ENCODE measurements around the gene ROM1.
A peak's percentile ranks its signal among the peaks of the same experiment; 100 is the strongest.
"Not testable (repeated sequence)": the region's sequence is repeated elsewhere in the genome, so short reads cannot be mapped to it uniquely, and the experiment has no call there.

ROM1 gene

GRCh38 chr11:62612366-62613290 lies at the start of gene ROM1, which contains the start of gene EML3:
TSS of gene ROM1 (plus strand) at chr11:62613257. CDS start at chr11:62613282, 25 bp downstream.
TSS of gene EML3 (minus strand) at chr11:62612775. CDS start at chr11:62612457, 318 bp downstream.
- Mint-ChIP-seq H3K27me3 (no peaks in the 10 kb centered on the region), H3K4me1 (ENCODE audit: low read depth) (peaks cover 68% of the 10 kb centered on the region), H3K27ac (peak within 1 kb of the TSS; percentile 99), H3K9me3 (no peaks in the 10 kb centered on the region), H3K4me3 (peak within 1 kb of the TSS; percentile 99), H3K36me3 (ENCODE audit: low read depth) (peaks cover 75% of the 10 kb centered on the region)
- peak; percentile 95 for DNase-seq

DNA sequence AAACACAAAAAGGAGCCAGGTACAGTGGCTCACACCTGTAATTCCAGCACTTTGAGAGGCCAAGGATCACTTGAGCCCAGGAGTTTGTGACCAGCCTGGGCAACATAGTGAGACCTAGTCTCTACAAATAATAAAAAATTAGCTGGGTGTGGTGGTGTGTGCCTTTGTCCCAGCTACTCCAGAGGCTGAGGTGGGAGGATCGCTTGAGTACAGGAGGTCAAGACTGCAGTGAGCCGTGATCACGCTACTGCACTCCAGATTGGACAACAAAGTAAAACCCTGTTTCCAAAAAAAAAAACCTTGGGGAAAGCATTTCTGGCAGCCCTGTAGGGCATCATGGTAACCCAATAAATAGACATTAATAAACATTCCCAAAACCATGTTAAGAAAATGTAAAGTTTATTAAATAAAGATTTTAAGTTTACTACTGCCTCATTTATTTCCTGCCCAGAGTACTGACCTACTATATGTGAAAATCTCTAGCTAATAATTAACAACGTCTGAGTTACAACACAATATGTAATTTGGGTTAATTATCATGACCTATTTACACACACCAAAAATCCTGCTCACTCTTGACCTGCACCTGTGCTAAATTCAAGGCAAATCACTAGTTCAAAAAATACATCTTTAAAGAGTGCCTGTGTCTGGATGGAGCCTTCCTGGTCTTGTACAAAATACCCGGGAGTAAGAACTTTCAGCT lies 47.8 kb upstream of the ROM1 start:
- no peak for DNase-seq
- H3K9me3 Mint-ChIP-seq: no peaks in the 10 kb centered on the region
- H3K4me3 Mint-ChIP-seq: peak overlapping the region; percentile 19
- H3K27me3 Mint-ChIP-seq: no peaks in the 10 kb centered on the region
- H3K4me1 Mint-ChIP-seq (ENCODE audit: low read depth): peaks cover 68% of the 10 kb centered on the region
- H3K27ac Mint-ChIP-seq: peak overlapping the region; percentile 53
- peaks cover 93% of the 10 kb centered on the region for H3K36me3 Mint-ChIP-seq (ENCODE audit: low read depth)

GRCh38 chr11:62566247-62566646 lies 46.8 kb upstream of the ROM1 start:
- Mint-ChIP-seq H3K9me3 (no peaks in the 10 kb centered on the region), H3K4me3 (peak overlapping the region; percentile 5), H3K27ac (peak overlapping the region; percentile 53), H3K36me3 (ENCODE audit: low read depth) (peaks cover 93% of the 10 kb centered on the region), H3K4me1 (ENCODE audit: low read depth) (peaks cover 67% of the 10 kb centered on the region), H3K27me3 (no peaks in the 10 kb centered on the region)
- DNase-seq: no peak

DNA sequence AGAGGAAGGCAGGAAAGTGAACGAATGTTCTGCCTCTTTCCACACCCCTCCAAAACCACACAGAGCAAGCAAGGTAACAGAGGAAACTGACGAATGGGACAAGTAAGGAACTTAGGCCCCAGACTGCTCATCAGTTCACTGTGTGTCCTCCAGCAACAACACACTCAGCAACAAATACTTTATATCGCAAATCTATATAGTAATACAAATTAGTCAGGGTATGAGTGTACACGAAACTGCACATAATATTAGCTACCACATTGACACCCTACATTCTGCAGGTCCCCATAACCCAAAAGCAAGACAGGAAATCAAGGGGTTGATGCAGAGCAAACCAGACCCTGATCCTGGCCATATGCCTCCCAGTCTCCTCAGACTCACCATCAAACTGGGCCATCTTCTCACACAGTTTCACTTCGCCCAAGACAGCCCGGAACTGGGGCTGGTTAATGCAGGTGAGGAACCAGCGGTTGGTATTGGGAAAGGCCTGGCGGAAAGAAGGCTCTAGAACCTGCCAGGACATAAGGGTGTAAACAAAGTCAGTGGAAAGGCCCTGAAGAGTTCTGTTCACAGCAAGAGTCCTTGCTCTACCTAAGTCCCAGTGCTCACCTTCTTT lies 45.9 kb upstream of the ROM1 start:
- DNase-seq: no peak
- Mint-ChIP-seq H3K36me3 (ENCODE audit: low read depth) (peaks cover 94% of the 10 kb centered on the region), H3K4me3 (peak overlapping the region; percentile 54), H3K27me3 (no peaks in the 10 kb centered on the region), H3K27ac (peak overlapping the region; percentile 90), H3K9me3 (no peaks in the 10 kb centered on the region), H3K4me1 (ENCODE audit: low read depth) (peaks cover 70% of the 10 kb centered on the region)

DNA sequence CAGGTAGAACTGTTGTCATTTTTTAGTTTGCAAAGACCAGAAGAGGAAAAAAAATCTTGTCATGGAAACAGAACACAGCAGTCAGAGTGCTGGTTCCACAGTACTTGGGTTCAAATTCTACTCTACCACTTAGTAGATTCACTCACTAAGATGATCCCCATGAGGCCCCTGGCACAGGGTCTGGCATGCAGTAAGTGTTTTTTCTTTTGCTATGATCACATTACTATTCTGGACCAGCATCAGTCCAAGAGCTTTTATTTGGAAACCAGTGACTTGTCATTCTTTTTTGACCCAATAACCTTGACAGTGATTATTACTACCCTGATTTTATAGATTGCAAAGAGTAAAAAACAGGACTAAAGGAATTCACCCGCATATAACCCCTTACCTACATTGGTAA lies 43.4 kb upstream of the ROM1 start:
- no peaks in the 10 kb centered on the region for H3K9me3 Mint-ChIP-seq
- H3K36me3 Mint-ChIP-seq (ENCODE audit: low read depth): peaks cover 97% of the 10 kb centered on the region
- H3K4me3 Mint-ChIP-seq: peak overlapping the region; percentile 99
- no peaks in the 10 kb centered on the region for H3K27me3 Mint-ChIP-seq
- DNase-seq: no peak
- H3K27ac Mint-ChIP-seq: peak overlapping the region; percentile 100
- H3K4me1 Mint-ChIP-seq (ENCODE audit: low read depth): peaks cover 69% of the 10 kb centered on the region

GRCh38 chr11:62570903-62571302 lies 42.2 kb upstream of the ROM1 start:
- H3K9me3 Mint-ChIP-seq, DNase-seq, H3K27me3 Mint-ChIP-seq: not testable (repeated sequence)
- Mint-ChIP-seq H3K27ac (peak overlapping the region; percentile 100), H3K4me3 (peak overlapping the region; percentile 99), H3K36me3 (ENCODE audit: low read depth) (peaks cover 97% of the 10 kb centered on the region), H3K4me1 (ENCODE audit: low read depth) (peaks cover 72% of the 10 kb centered on the region)

GRCh38 chr11:62571493-62571892 lies 41.6 kb upstream of the ROM1 start:
- not testable (repeated sequence) for DNase-seq, H3K9me3 Mint-ChIP-seq, H3K27me3 Mint-ChIP-seq
- Mint-ChIP-seq H3K4me3 (peak overlapping the region; percentile 99), H3K4me1 (ENCODE audit: low read depth) (peaks cover 66% of the 10 kb centered on the region), H3K36me3 (ENCODE audit: low read depth) (peaks cover 97% of the 10 kb centered on the region), H3K27ac (peak overlapping the region; percentile 100)

DNA sequence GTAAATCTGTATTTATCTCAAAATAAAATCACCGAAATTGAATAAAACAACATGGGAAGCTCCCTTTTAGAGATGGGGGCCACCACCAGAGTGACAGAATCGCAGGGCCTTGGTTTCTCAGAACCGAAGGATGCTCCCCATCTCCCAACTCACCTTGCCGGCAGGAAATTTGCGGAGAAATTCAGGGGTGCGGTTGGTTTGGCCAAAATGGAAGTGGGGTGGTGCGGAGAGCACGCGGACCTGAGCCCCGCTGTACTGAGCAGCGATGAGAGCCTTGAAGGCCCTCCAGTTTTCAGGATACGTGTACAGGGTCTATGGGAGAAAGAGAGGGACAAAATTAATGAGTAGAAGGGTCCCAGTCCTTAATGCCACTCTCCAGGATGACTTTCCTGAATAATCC lies 40.6 kb upstream of the ROM1 start:
- Mint-ChIP-seq H3K4me1 (ENCODE audit: low read depth) (peaks cover 59% of the 10 kb centered on the region), H3K9me3 (no peaks in the 10 kb centered on the region), H3K36me3 (ENCODE audit: low read depth) (peaks cover 97% of the 10 kb centered on the region), H3K27ac (peak overlapping the region; percentile 100), H3K27me3 (no peaks in the 10 kb centered on the region), H3K4me3 (peak overlapping the region; percentile 99)
- no peak for DNase-seq

GRCh38 chr11:62573006-62573591 lies 40.0 kb upstream of the ROM1 start:
- H3K27ac Mint-ChIP-seq: peak overlapping the region; percentile 100
- H3K4me1 Mint-ChIP-seq (ENCODE audit: low read depth): peaks cover 57% of the 10 kb centered on the region
- H3K36me3 Mint-ChIP-seq (ENCODE audit: low read depth): peaks cover 97% of the 10 kb centered on the region
- no peaks in the 10 kb centered on the region for H3K27me3 Mint-ChIP-seq
- H3K9me3 Mint-ChIP-seq: no peaks in the 10 kb centered on the region
- no peak for DNase-seq
- peak overlapping the region; percentile 99 for H3K4me3 Mint-ChIP-seq

DNA sequence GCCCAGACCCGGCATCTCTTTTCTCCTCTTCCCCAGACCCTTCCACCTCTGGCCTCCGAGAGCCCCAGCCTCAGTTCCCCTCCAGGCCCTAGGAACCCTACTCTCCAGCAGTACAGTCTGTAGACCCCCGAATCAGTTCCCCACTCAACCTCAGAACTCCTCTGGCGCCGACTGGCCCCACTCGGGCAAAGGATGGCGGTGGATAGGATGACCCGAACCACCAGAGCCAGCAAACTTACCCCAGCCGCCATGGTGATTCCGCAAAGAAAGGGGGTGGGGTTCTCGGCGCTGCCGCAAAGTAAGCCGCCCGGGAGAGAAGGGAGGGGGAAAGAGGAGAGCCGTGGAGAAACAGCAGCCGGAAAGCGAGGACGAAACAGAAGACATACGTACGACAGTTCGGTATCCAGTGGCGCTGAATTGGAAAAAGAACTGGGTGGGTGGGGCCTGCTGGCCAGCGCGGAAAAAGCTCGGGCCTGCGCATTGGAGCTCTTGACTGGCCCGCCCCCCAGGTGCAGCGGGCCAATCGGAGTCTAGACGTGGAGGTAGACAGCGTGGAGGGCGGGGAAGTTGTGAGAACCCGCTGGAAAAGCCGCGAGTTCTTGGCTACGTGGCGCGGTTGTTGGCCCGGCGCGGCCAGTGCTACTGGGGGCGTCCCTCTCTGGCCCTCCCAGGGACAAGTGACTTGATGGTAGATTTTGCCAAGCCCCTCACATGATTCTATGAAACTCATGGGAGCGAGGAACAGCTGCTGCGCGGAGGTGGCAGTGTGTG lies 39.3 kb upstream of the ROM1 start, which contains the start of gene EEF1G:
Gene EEF1G, minus strand, starts transcription at position 300 of the 771 bp plus-strand sequence. Its CDS starts 49 bp downstream, at position 251.
- no peaks in the 10 kb centered on the region for H3K9me3 Mint-ChIP-seq
- H3K27me3 Mint-ChIP-seq: no peaks in the 10 kb centered on the region
- peaks cover 54% of the 10 kb centered on the region for H3K4me1 Mint-ChIP-seq (ENCODE audit: low read depth)
- peak within 1 kb of the TSS; percentile 99 for H3K4me3 Mint-ChIP-seq
- peak; percentile 97 for DNase-seq
- H3K36me3 Mint-ChIP-seq (ENCODE audit: low read depth): peaks cover 99% of the 10 kb centered on the region
- peak within 1 kb of the TSS; percentile 100 for H3K27ac Mint-ChIP-seq

- peak overlapping the region; percentile 100 for H3K27ac Mint-ChIP-seq
- H3K27me3 Mint-ChIP-seq: no peaks in the 10 kb centered on the region
- H3K4me1 Mint-ChIP-seq (ENCODE audit: low read depth): peaks cover 49% of the 10 kb centered on the region
- H3K36me3 Mint-ChIP-seq (ENCODE audit: low read depth): peaks cover 97% of the 10 kb centered on the region
- H3K9me3 Mint-ChIP-seq: no peaks in the 10 kb centered on the region
- no peak for DNase-seq
- peak overlapping the region; percentile 99 for H3K4me3 Mint-ChIP-seq
These were observed 38.5 kb upstream of the ROM1 start for GRCh38 chr11:62574363-62575071.

GRCh38 chr11:62575156-62575555 lies 37.9 kb upstream of the ROM1 start:
- H3K36me3 Mint-ChIP-seq (ENCODE audit: low read depth): peaks cover 93% of the 10 kb centered on the region
- H3K27ac Mint-ChIP-seq: peak overlapping the region; percentile 100
- H3K4me1 Mint-ChIP-seq (ENCODE audit: low read depth): peaks cover 44% of the 10 kb centered on the region
- no peaks in the 10 kb centered on the region for H3K9me3 Mint-ChIP-seq
- no peaks in the 10 kb centered on the region for H3K27me3 Mint-ChIP-seq
- H3K4me3 Mint-ChIP-seq: peak overlapping the region; percentile 99
- no peak for DNase-seq

DNA sequence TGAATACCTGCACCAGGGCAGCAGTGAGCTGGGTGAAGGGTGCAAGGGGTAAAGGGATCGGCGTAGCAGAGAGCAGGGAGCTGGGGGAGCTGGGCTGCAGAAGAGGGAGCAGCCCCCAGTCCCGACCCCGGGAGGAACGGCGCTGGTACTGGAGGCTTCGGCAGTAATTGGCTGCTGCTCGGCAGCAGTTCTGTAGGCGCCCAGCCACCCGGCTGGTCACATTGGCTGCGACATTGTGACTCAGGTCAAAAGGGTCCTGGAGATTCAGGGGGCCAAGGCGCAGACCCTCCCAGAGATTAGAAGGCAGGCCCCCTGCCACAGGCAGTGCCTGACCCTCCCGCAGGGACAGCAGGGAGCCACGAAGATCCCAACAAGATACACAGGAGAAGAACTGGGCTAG lies 37.2 kb upstream of the ROM1 start:
- peak overlapping the region; percentile 85 for H3K27ac Mint-ChIP-seq
- DNase-seq: no peak
- H3K4me1 Mint-ChIP-seq (ENCODE audit: low read depth): peaks cover 39% of the 10 kb centered on the region
- H3K4me3 Mint-ChIP-seq: peak overlapping the region; percentile 99
- no peaks in the 10 kb centered on the region for H3K9me3 Mint-ChIP-seq
- H3K27me3 Mint-ChIP-seq: no peaks in the 10 kb centered on the region
- H3K36me3 Mint-ChIP-seq (ENCODE audit: low read depth): peaks cover 88% of the 10 kb centered on the region

All from activated T-cell treated with anti-CD3 and anti-CD28 coated beads, Interleukin-2, amount 50 U/mL, for 24 hours (primary cell).